Lower leg skin (tissue), 4 donors: ENCODE measurements around the gene KIRREL3. TPM values are rescaled to one million over a fixed set of nuclear protein-coding genes. Genes with fewer than 3 reads are reported as not detected.

Experiments used
- DNase-seq, 2 donors: peaks; one replicate each; pipeline ENCODE4 v3.0.0-alpha.2; 2019; ENCODE audit warnings: low spot score in 2 of 2
- H3K4me3 ChIP-seq: fragments of 200-600 bp; sonication (generic); 2 replicates; pipeline ENCODE4 v1.5.1; 2017; ENCODE audit warnings: mild to moderate bottlenecking, low read depth; ENCODE audit not compliant: poor library complexity, severe bottlenecking
- POLR2A ChIP-seq, 2 donors: fragments of 450-650 bp; IDR thresholded peaks; one replicate each; pipeline ENCODE4 v1.6.1; 2016 to 2017; ENCODE audit warnings: antibody characterized with exemption in 2 of 2, mild to moderate bottlenecking in 1 of 2, moderate library complexity in 1 of 2
- WGBS, 2 donors: methylation state at CpG; one replicate each; pipeline ENCODE4 v1.1.5; 2018; 5-methylcytosine and 5-hydroxymethylcytosine counted together
- intact Hi-C: fragments of 100-400 bp; cut with DNase I; formaldehyde crosslinking; loops from one replicate; pipeline ENCODE4 v1.15.0; 2023; ENCODE audit warnings: low total_unique reads
- total RNA-seq, 4 donors: library from RNA; depleted of rRNA; stranded (reverse); fragments of >200 nt; gene quantifications; one replicate each; pipeline ENCODE4 v1.1.0, GENCODE V29; 2016
- TF ChIP-seq, protein P1 (sequence below), 3 donors: fragments of 450-650 bp; IDR thresholded peaks; one replicate each; pipeline ENCODE4 v1.5.1; 2016; ENCODE audit warnings: antibody characterized with exemption in 3 of 3, mild to moderate bottlenecking in 3 of 3, moderate library complexity in 2 of 3

Gene KIRREL3
- total RNA-seq, 4 donors from 2014 or later = 0.13 TPM; not detected in 3

DNA sequence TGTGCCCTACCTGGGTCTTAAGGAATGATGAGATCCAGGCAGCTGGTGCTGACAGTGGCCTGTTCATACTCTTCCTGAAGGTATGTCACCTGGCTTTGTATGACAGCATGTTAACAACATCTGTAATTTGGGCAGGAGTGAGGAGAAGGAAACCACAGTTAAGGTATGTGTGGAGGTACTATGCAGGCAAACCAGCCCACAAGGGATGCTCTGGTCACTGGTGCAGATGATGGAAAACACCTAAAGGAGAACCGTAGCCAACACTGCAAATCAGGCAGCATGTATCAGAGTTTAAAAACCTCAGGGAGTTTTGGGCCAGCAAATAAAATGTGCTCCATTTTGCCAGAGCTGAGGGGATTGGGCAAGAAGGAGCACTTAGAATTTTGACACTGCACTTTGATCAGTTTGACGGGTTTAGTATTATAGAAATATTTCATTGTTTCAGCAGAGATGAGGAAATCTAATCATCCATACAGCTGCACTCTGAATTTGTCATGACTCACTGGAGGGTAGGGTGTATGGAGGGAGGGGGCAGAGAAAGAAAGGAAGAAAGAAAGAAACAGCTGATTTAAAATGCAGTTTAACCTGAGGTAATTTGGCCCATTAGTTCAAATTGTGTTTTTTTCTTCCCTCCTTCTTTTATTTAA is 260.9 kb downstream of the KIRREL3 start:
- 54 to 64% methylated on average over 2 of the region's 2 CpGs for WGBS, 2 donors
- no peak overlapping the region for H3K4me3 ChIP-seq
- no peak for TF ChIP-seq POLR2A (IDR thresholded peaks at IDR 0.05)
- TF ChIP-seq, protein P1, sequence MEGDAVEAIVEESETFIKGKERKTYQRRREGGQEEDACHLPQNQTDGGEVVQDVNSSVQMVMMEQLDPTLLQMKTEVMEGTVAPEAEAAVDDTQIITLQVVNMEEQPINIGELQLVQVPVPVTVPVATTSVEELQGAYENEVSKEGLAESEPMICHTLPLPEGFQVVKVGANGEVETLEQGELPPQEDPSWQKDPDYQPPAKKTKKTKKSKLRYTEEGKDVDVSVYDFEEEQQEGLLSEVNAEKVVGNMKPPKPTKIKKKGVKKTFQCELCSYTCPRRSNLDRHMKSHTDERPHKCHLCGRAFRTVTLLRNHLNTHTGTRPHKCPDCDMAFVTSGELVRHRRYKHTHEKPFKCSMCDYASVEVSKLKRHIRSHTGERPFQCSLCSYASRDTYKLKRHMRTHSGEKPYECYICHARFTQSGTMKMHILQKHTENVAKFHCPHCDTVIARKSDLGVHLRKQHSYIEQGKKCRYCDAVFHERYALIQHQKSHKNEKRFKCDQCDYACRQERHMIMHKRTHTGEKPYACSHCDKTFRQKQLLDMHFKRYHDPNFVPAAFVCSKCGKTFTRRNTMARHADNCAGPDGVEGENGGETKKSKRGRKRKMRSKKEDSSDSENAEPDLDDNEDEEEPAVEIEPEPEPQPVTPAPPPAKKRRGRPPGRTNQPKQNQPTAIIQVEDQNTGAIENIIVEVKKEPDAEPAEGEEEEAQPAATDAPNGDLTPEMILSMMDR (IDR thresholded peaks at IDR 0.05) = no peak
- intact Hi-C loops = no loop called here
- no peak for DNase-seq

DNA sequence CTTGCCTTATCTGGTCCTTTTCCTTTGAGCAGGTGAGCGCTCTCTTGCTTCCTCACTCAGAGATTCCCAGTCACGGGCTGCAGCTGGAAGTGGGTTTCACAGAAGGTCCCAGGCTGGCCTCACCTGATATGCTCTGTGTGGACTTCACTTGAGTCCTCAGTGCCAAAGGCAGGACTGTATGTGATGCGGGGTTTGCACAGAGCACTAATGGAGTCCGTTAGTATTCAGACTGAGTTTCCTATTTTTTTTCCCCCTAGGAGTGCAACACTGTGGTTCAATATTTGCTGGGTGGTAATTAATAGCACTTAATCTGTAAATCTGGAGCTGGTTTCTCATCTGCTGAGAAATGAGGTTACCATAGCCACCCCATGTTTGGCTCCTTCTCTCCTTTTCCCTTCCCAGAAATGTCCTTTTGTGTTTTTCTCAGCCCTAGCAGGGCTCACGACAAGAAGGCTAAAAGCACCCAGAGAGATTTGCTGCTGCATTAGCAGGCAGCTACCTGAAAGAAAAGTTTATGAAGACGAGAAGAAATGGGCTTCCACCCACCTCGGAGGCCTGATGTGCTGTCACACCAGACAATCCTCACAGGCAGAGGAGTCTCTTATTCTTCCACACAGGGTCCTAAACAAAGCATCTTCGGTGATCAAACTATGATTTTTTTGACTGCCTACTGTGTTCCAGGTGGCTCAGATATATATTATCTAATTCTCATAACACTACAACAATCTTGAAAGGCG is 262.1 kb downstream of the KIRREL3 start:
- WGBS, 2 donors = 70 to 74% methylated on average over 9 of the region's 9 CpGs
- intact Hi-C loops = no loop called here
- TF ChIP-seq, protein P1 (IDR thresholded peaks at IDR 0.05) = no peak
- TF ChIP-seq POLR2A (IDR thresholded peaks at IDR 0.05) = no peak
- no peak overlapping the region for H3K4me3 ChIP-seq
- no peak for DNase-seq

DNA sequence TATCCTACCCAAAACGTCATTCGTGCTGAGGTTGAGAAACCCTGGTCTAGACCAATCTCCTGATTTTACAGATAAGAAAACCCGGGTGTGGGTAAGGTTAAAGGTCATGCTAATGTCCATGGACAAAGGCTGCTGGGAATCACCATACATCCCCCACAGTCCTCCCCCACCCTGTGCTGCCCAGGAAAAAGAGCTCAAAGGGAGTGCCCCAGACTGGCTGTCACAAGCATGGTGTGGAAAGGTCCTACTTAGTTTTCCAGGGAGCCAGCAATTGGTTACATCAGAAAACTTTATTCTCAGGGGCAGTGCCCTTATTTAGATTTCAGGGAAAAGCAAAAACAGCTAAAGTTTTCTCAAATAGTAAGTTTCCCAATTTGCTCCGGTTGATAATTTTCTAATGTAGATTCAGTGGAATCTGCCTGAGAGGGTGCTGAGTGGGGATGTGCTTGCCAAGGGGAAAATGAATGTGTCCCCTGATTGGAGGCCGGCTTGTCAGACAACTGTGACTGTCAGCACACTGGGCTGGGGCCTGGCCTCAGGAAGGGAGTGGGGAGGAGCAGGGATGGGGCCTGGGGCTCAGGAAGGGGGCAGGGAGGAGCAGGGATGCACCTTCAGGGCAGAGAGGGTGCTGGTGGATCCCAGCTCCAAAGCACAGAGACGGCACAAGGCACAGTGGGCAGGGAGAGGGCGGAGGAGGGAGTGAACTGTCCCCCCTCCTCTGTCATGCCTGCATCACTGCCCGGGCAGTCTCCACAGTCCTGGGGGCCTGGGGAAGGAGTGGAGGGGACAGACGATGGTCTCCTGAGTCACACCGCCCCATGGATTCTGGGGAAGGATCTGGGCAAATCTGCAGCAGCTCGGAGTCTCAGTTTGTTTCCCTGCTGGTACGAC is 263.6 kb downstream of the KIRREL3 start:
- no peak overlapping the region for H3K4me3 ChIP-seq
- TF ChIP-seq, protein P1 (IDR thresholded peaks at IDR 0.05) = no peak
- TF ChIP-seq POLR2A (IDR thresholded peaks at IDR 0.05) = no peak
- DNase-seq = no peak
- intact Hi-C loops = no loop called here
- 71 to 74% methylated on average over 11 to 12 of the region's 12 CpGs for WGBS, 2 donors

DNA sequence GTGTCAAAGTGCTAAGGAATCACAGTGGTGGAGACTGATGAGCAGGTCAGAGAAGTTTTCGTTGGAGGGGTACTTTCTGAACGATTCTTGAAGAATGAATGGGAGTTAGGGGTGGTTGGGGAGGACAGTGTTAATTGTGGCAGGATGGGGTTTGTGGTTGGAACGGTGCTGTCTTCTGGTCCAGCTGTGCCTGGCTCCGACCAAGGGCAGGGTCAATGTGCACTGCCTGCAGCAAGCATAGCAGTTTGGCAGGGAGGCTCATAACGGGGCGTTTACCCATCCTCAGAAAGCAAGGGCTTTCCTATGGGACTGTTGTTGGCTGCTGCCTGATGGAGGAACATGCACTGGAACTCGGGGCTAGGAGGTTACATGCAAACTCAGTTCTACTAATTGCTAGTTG is 265.8 kb downstream of the KIRREL3 start:
- H3K4me3 ChIP-seq = no peak overlapping the region
- TF ChIP-seq POLR2A (IDR thresholded peaks at IDR 0.05) = no peak
- TF ChIP-seq, protein P1 (IDR thresholded peaks at IDR 0.05) = no peak
- DNase-seq = no peak
- intact Hi-C loops = no loop called here
- 60 to 68% methylated on average over 7 of the region's 7 CpGs for WGBS, 2 donors

DNA sequence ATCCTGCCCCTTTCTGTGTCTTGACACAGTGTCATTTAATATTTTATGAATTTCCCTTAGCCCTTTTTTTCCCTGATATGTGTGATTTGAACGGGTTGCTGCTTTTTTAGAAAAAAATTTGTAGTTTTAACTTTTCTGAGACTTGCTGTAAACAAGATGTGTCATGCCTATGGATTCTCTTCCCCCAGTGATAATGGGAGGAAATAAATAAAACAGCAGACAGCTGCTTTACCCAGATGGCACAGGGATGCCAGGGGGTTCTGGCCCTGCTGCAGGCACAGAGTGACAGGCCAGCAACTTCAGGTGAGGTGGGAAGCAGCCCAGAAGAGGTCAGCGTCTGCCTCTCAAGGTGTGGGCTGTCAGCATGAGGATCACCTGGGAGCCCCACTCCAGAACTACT is 266.9 kb downstream of the KIRREL3 start:
- intact Hi-C loops = no loop called here
- no peak for DNase-seq
- TF ChIP-seq, protein P1 (IDR thresholded peaks at IDR 0.05) = no peak
- no peak overlapping the region for H3K4me3 ChIP-seq
- 57 to 58% methylated on average over 2 of the region's 2 CpGs for WGBS, 2 donors
